HL-60 (cell line): ENCODE measurements around the gene GRAMD2B.
"Not testable (repeated sequence)": the region's sequence is repeated elsewhere in the genome, so short reads cannot be mapped to it uniquely, and the experiment has no call there.

Experiments
- TF ChIP-seq, protein P1 (sequence below): IDR thresholded peaks from one replicate; pipeline ENCODE4 v1.5.1; 2011; ENCODE audit warnings: low read length, control low read depth, inconsistent platforms; ENCODE audit not compliant: insufficient read depth
- TF ChIP-seq, protein P2 (sequence below): IDR thresholded peaks from 2 replicates; pipeline ENCODE4 v1.6.1; 2012; ENCODE audit warnings: low read depth; ENCODE audit not compliant: insufficient replicate concordance

DNA sequence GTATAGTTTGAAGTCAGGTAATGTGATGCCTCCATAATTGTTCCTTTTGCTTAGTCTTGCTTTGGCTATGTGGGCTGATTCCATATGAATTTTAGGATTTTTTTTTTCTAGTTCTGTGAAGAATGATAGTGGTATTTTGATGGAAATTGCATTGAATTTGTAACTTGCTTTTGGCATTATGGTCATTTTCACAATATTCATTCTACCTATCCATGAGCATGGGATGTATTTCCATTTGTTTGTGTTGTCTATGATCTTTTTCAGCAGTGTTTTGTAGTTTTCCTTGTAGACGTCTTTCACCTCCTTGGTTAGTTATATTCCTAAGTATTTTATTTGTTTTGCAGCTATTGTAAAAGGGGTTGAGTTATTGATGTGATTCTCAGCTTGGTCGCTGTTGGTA is 42.9 kb upstream of the GRAMD2B start:
- TF ChIP-seq, protein P1, sequence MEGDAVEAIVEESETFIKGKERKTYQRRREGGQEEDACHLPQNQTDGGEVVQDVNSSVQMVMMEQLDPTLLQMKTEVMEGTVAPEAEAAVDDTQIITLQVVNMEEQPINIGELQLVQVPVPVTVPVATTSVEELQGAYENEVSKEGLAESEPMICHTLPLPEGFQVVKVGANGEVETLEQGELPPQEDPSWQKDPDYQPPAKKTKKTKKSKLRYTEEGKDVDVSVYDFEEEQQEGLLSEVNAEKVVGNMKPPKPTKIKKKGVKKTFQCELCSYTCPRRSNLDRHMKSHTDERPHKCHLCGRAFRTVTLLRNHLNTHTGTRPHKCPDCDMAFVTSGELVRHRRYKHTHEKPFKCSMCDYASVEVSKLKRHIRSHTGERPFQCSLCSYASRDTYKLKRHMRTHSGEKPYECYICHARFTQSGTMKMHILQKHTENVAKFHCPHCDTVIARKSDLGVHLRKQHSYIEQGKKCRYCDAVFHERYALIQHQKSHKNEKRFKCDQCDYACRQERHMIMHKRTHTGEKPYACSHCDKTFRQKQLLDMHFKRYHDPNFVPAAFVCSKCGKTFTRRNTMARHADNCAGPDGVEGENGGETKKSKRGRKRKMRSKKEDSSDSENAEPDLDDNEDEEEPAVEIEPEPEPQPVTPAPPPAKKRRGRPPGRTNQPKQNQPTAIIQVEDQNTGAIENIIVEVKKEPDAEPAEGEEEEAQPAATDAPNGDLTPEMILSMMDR, result not testable (repeated sequence)
- TF ChIP-seq, protein P2, sequence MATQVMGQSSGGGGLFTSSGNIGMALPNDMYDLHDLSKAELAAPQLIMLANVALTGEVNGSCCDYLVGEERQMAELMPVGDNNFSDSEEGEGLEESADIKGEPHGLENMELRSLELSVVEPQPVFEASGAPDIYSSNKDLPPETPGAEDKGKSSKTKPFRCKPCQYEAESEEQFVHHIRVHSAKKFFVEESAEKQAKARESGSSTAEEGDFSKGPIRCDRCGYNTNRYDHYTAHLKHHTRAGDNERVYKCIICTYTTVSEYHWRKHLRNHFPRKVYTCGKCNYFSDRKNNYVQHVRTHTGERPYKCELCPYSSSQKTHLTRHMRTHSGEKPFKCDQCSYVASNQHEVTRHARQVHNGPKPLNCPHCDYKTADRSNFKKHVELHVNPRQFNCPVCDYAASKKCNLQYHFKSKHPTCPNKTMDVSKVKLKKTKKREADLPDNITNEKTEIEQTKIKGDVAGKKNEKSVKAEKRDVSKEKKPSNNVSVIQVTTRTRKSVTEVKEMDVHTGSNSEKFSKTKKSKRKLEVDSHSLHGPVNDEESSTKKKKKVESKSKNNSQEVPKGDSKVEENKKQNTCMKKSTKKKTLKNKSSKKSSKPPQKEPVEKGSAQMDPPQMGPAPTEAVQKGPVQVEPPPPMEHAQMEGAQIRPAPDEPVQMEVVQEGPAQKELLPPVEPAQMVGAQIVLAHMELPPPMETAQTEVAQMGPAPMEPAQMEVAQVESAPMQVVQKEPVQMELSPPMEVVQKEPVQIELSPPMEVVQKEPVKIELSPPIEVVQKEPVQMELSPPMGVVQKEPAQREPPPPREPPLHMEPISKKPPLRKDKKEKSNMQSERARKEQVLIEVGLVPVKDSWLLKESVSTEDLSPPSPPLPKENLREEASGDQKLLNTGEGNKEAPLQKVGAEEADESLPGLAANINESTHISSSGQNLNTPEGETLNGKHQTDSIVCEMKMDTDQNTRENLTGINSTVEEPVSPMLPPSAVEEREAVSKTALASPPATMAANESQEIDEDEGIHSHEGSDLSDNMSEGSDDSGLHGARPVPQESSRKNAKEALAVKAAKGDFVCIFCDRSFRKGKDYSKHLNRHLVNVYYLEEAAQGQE, result not testable (repeated sequence)
